ENCODE data around the gene PRRX2. TPM values are rescaled to one million over a fixed set of nuclear protein-coding genes. Genes with fewer than 3 reads are reported as not detected.

The PRRX2 gene
- total and polyA plus RNA-seq, 2 of the 13 experiments (the other 11 are each of a cell fraction or from before 2014, with no cell fraction given): 0.05 TPM; not detected in 1

- Histone ChIP-seq H3K36me3 (replicated peaks in 1 of 2; ENCODE audit: control insufficient read depth in 1 of 2, insufficient read depth in 2 of 2, low read length in 2 of 2) (no peaks in the 10 kb centered on the region), H3K79me2 (ENCODE audit: insufficient read depth, low read length) (no peaks in the 10 kb centered on the region), H3K4me2 (ENCODE audit: low read depth, low read length) (no peak overlapping the region), H3K4me1 (ENCODE audit: insufficient read depth, low read length) (no peaks in the 10 kb centered on the region), H4K20me1 (ENCODE audit: insufficient read depth, low read length) (no peaks in the 10 kb centered on the region), H3K9me3 (ENCODE audit: low read length) (no peaks in the 10 kb centered on the region), H2AFZ (ENCODE audit: low read length) (no peak overlapping the region), H3K27ac (ENCODE audit: extremely low read length, insufficient read depth, low read length) (no peak overlapping the region), H3K27me3 (ENCODE audit: control insufficient read depth in 1 of 2, insufficient read depth in 2 of 2, low read length in 2 of 2) (peaks cover 18 to 60% of the 10 kb centered on the region in 2 experiments), H3K9ac (ENCODE audit: insufficient read depth, low read depth, low read length) (no peak overlapping the region), H3K4me3 (replicated peaks in 1 of 3; ENCODE audit: insufficient read depth in 1 of 3, low read depth in 2 of 3, low read length in 3 of 3) (no peak overlapping the region; a peak in 1 of 6 replicates)
- in situ Hi-C loops (cut with HindIII; ENCODE audit: extremely low pct_ligation_motif_present, low pct_unique_long_range_greater_than_20kb) (no loop called here), intact Hi-C loops (cut with micrococcal nuclease; ENCODE audit: unreplicated experiment) (no loop called here)
- DNase-seq (ENCODE audit: low spot score): no peak
- no peak for ATAC-seq
- CTCF ChIA-PET (ENCODE audit: low intra/inter-chr PET ratio, low total read pairs): no interaction called here
- 11% methylated on average over 10 of the region's 13 CpGs for WGBS (ENCODE audit: low lambda C conversion rate)
- FAIRE-seq: no peak
- TF ChIP-seq ZBTB3 (CRISPR knock-in tag; IDR thresholded peaks at IDR 0.05; ENCODE audit: borderline replicate concordance, low read depth): no peak
- peak; percentile 40; the same call in 1 of the 2 replicates for TF ChIP-seq NR2F6 (IDR thresholded peaks at IDR 0.05)
- no peak for TF ChIP-seq NR2F6 (CRISPR knock-in tag; IDR thresholded peaks at IDR 0.05)
- BruUV-seq (replicated peaks): no TSS peak
- POLR2A ChIA-PET: no interaction called here
Observed at GRCh38 chr9:129666575-129666974, 1.1 kb downstream of the PRRX2 start.

- no peaks in the 10 kb centered on the region for H3K9me3 ChIP-seq (ENCODE audit: low read length)
- peaks cover 19 to 66% of the 10 kb centered on the region in 2 experiments for H3K27me3 ChIP-seq (ENCODE audit: control insufficient read depth in 1 of 2, insufficient read depth in 2 of 2, low read length in 2 of 2)
- no peaks in the 10 kb centered on the region for H3K79me2 ChIP-seq (ENCODE audit: insufficient read depth, low read length)
- DNase-seq (ENCODE audit: low spot score) (no peak), FAIRE-seq (no peak), ATAC-seq (no peak; the same call in 2 of the 3 replicates)
- no peak overlapping the region for H2AFZ ChIP-seq (ENCODE audit: low read length)
- no peak overlapping the region for H3K27ac ChIP-seq (ENCODE audit: extremely low read length, insufficient read depth, low read length)
- no peak overlapping the region for H3K4me2 ChIP-seq (ENCODE audit: low read depth, low read length)
- H4K20me1 ChIP-seq (ENCODE audit: insufficient read depth, low read length): no peaks in the 10 kb centered on the region
- intact Hi-C loops (cut with micrococcal nuclease; ENCODE audit: unreplicated experiment): no loop called here
- in situ Hi-C loops (cut with HindIII; ENCODE audit: extremely low pct_ligation_motif_present, low pct_unique_long_range_greater_than_20kb): no loop called here
- CTCF ChIA-PET (ENCODE audit: low intra/inter-chr PET ratio, low total read pairs): no interaction called here
- H3K4me1 ChIP-seq (ENCODE audit: insufficient read depth, low read length): no peaks in the 10 kb centered on the region
- TF ChIP-seq ZFY (CRISPR knock-in tag; IDR thresholded peaks at IDR 0.05): no peak
- TF ChIP-seq HDAC2 (CRISPR knock-in tag; IDR thresholded peaks at IDR 0.05): no peak
- TF ChIP-seq ZNF18 (CRISPR knock-in tag; IDR thresholded peaks at IDR 0.05; ENCODE audit: insufficient replicate concordance): no peak
- no peak for TF ChIP-seq ZNF749 (CRISPR knock-in tag; IDR thresholded peaks at IDR 0.05; ENCODE audit: borderline replicate concordance)
- no peak for TF ChIP-seq RXRB (CRISPR knock-in tag; IDR thresholded peaks at IDR 0.05; ENCODE audit: borderline replicate concordance)
- no peak for TF ChIP-seq CBX1 (IDR thresholded peaks at IDR 0.05; ENCODE audit: low read depth)
- no peak for TF ChIP-seq ZNF672 (CRISPR knock-in tag; IDR thresholded peaks at IDR 0.05)
- TF ChIP-seq KDM5B (CRISPR knock-in tag; IDR thresholded peaks at IDR 0.05; ENCODE audit: borderline replicate concordance): no peak
- no peaks in the 10 kb centered on the region for H3K36me3 ChIP-seq (replicated peaks in 1 of 2; ENCODE audit: control insufficient read depth in 1 of 2, insufficient read depth in 2 of 2, low read length in 2 of 2)
- no peak overlapping the region for H3K9ac ChIP-seq (ENCODE audit: insufficient read depth, low read depth, low read length)
- 16% methylated on average over 8 of the region's 11 CpGs for WGBS (ENCODE audit: low lambda C conversion rate)
- no TSS peak for BruUV-seq (replicated peaks)
- POLR2A ChIA-PET: no interaction called here
- H3K4me3 ChIP-seq (replicated peaks in 1 of 3; ENCODE audit: insufficient read depth in 1 of 3, low read depth in 2 of 3, low read length in 3 of 3): no peak overlapping the region
Observed at GRCh38 chr9:129667378-129667777, 1.9 kb downstream of the PRRX2 start.

Measured in HepG2 (cell line).